ENCODE measurements around the gene DSTN.

DNA sequence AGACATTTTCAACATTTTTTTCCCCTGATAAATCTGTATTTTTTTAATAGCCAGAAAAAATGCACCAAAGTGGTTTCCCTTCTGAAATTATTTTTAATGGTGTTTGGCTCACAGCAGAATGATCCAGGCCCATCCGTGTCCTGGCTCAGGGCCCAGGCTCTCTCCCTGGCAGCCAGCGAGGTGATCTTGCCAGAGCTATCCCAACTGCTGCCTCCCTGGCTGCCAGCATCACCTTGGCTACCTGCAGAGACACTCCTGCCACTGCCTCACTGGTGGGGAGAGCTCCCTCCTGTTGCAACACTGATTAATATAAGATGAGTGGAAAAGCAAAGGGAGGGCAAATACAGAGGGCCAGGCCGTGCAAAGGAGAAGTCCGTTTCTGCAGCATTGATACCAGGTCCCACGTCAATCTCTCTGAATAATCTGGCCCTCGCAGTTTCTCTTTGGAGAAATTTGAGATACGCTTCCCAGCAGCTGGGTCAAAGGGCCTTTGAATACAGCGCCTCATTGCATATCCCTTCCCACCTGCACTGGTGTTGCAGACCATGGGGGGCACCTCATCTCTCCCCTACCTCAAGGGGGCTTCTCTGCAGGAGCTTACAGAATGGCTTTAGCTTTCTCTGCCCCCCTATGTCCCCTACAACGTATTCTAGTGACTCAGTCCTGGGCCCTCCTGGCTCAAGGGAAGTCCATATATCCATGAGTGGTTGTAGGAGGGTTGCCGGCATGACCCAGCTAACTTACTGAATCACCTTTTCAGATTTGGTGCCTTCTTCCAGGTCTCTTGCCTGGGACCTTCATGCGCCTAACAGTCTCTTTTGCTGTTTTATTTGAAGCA lies 12.8 kb upstream of the DSTN start:
- TF ChIP-seq, protein P1, sequence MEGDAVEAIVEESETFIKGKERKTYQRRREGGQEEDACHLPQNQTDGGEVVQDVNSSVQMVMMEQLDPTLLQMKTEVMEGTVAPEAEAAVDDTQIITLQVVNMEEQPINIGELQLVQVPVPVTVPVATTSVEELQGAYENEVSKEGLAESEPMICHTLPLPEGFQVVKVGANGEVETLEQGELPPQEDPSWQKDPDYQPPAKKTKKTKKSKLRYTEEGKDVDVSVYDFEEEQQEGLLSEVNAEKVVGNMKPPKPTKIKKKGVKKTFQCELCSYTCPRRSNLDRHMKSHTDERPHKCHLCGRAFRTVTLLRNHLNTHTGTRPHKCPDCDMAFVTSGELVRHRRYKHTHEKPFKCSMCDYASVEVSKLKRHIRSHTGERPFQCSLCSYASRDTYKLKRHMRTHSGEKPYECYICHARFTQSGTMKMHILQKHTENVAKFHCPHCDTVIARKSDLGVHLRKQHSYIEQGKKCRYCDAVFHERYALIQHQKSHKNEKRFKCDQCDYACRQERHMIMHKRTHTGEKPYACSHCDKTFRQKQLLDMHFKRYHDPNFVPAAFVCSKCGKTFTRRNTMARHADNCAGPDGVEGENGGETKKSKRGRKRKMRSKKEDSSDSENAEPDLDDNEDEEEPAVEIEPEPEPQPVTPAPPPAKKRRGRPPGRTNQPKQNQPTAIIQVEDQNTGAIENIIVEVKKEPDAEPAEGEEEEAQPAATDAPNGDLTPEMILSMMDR (IDR thresholded peaks at IDR 0.05), result no peak
- TF ChIP-seq POLR2A (IDR thresholded peaks at IDR 0.05), result no peak

Measured in Peyer's patch (tissue), 4 donors.